ENCODE results near the gene ZDHHC17.

The ZDHHC17 gene

GRCh38 chr12:76836633-76837032 is 72.7 kb downstream of the ZDHHC17 start:
- no peak for DNase-seq

DNA sequence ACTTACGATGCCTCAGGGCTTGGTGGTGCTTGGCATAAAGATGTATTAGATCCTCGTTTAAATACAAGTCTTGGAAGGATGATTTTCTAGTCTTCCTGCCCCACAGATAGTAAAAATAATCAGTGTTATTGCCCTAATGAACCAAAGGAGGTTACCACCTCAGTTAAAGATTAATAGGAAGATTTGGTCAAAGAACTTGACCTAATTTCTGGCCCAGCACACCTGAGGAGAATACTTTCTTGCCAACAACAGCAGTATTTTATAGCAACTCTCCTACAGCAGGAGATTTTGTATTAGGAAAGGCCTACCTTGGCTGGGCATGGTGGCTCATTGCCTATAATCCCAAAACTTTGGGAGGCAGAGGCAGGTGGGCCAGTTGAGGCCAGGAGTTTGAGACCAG is 83.3 kb downstream of the ZDHHC17 start:
- no peak for DNase-seq

DNA sequence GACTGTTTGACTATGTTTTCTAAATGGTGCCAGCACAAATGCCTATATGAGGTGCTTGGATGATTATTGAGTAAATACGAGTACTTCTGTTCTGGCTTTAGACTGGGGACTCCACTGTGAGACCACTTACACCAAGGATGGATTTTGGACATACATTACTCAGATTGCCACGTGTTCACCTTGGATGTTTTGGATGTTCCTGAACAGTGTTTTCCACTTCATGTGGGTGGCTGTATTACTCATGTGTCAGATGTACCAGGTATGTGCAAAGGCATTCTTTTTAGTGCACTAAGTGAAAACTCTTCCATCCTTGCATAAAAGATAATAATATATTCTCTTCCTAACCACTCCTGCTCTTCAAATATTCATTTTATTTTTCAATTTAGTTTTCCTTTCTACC is 84.2 kb downstream of the ZDHHC17 start:
- DNase-seq, result no peak

GRCh38 chr12:76852106-76852505 is 88.2 kb downstream of the ZDHHC17 start:
- no peak for DNase-seq

- DNase-seq, result no peak
These were observed 91.4 kb downstream of the ZDHHC17 start for GRCh38 chr12:76855271-76855670.

GRCh38 chr12:76856018-76856644 is 92.2 kb downstream of the ZDHHC17 start:
- no peak for DNase-seq

- DNase-seq, result no peak
These were observed 95.7 kb downstream of the ZDHHC17 start for GRCh38 chr12:76859611-76860010.

DNA sequence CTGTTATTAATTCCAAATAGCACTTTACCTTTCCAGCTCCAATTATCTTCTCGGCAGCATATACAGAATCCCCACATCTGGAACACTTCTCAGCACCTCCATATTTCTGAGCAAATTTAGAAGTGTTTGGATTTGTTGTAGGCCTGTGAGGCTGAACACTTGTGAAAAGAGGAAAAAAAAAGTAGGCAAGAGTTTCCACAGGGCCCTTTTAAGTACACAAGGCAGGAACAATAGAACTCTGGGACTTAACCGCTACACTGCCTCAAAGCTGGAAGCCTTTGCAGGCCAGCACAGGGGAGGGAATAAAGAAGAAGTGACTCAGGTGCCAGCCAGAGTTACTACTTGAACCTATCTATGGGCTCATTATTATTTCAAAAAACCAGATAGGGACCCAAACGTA is 96.3 kb downstream of the ZDHHC17 start:
- DNase-seq, result no peak

- no peak for DNase-seq
These were observed 99.2 kb downstream of the ZDHHC17 start for GRCh38 chr12:76863005-76863670.

DNA sequence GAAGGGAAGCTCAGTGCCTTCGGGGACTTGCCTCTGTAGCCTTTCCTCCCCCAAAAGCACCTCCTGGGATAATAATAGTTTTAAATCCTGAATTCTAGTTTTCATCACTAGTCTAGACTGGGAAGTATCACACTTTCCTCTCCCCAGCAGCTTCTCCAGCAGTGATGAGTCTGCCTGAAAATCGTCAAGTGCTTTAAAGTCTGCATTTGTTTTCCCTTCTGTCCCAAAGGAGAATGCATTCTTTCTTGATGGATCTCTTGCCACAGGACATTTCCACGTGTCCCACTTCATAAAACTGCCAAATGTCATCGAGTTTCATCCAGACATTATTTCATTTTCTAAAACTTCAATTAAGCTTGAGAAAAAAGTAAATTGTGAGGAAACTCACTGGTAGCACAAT is 99.9 kb downstream of the ZDHHC17 start:
- DNase-seq, result no peak

- DNase-seq, result no peak
These were observed 101.0 kb downstream of the ZDHHC17 start for GRCh38 chr12:76864791-76865400.

DNA sequence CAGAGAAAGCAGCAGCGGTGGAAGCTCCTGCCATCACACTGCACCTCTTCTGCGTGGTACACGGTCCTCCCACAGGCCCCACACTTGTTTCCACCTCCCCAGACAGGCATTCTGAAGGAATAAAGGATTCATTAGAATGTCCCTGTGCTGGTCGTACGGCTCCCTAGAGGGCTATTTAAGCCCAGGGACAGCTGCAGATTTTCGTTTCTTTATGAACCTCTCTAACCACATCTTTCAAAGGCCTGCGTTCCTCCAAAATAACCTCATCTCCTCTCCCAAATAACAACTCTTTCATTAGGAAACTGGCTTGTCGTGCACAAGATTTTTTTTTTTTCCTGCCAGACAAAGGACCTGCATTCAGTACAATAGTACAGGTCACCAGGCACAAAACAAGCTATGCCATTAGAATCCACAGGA is 102.2 kb downstream of the ZDHHC17 start:
- DNase-seq, result no peak

DNA sequence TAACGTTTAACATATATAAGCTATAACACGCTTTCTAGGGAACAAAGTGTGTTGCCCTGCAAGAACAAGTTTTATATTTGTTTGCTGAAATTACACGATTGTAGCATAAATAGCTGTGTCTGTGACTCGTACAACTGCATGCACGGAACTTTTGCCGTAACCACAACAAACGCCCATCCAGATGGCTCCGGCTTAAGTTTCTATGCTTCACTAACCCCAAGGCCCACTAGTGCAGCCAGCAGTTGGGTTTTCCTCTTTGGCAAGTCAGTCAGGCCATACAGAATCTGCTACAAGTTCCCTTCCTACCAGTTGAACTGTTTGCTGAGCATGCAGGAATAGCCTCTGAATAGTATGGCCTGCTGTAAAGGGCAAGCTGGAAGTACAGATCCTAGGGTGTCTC is 102.8 kb downstream of the ZDHHC17 start:
- DNase-seq, result no peak

DNA sequence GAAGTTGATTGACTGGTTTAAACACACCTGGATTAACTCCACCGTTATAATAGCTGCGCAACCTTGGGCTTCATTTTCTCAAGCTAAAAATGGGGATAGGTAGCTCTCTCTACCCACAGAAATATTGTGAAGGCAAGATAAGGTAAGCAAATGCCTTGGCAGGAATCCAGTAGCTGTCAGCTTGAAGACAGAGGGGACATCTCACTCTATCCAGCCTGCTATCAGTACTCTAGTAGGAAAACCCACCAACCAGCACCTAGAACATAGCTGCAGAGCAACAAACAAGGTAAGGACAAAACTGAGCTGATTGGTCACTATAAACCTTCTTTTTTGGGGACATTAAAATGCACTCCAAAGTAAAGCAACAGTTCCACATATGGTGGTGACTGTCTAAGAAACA is 107.2 kb downstream of the ZDHHC17 start:
- no peak for DNase-seq

GRCh38 chr12:76871742-76872141 is 107.8 kb downstream of the ZDHHC17 start:
- no peak for DNase-seq

GRCh38 chr12:76872415-76872814 is 108.5 kb downstream of the ZDHHC17 start:
- no peak for DNase-seq

GRCh38 chr12:76874027-76874426 is 110.1 kb downstream of the ZDHHC17 start:
- DNase-seq, result no peak

GRCh38 chr12:76874491-76875190 is 110.7 kb downstream of the ZDHHC17 start:
- DNase-seq, result no peak

- no peak for DNase-seq
These were observed 112.8 kb downstream of the ZDHHC17 start for GRCh38 chr12:76876696-76877229.

DNA sequence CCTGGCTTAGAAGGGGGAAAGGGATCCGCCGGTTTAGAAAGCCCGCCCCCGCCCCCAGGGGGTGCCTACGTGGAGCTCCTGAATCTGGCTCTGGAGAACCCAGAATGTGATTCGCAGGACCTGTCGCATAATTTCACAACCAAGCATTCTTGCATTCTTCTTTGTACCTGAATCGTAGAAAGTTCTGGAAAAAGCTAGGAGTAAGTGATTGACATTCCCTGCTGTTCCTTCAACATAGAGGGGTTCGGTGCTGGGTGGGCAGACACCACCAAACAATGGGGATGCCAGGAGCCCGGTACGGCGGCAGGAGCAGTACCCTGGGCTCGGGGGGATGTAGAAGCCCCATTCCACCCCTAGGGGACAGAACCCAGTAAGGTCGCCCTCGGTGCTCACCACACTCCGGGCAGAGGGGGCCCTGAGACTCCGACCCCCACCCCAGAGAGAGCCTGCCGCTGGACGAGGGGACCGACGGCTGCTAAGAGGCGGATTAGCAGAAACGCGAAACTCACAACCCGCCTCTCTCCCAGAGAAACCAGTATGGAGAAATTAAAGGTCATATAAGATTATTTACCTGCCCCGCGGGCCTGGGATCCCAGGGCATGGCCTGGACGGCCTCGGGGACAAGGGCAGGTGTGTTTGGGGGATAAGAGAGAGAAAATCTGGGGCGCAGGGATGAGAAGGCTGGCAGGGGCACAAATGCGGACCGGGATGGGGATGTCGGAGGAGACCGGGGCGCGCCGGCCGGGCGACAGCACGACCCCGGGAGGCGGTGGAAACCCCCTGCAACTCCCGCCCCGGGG is 114.4 kb downstream of the ZDHHC17 start:
- DNase-seq, result peak; percentile 4

GRCh38 chr12:76878899-76879709 is 115.2 kb downstream of the ZDHHC17 start, which contains the start of gene CSRP2:
TSS of gene CSRP2 (minus strand) at chr12:76879019. CDS start at chr12:76866260, 12,759 bp downstream.
- peak; percentile 75 for DNase-seq

Measured in CD4-positive, alpha-beta T cell treated with Interleukin-6 for 4 hours (primary cell).